SK-N-SH (cell line): ENCODE data around the gene OTC. TPM values are rescaled to one million over a fixed set of nuclear protein-coding genes. Genes with fewer than 3 reads are reported as not detected.

ENCODE experiments used
- CTCF ChIA-PET: fragments of 300-600, 350-600 bp; formaldehyde crosslinking; extraction: SDS; loops from one replicate; lab custom pipeline; 2021; lab: Yijun Ruan, JAX
- POLR2A ChIA-PET: fragments of 350-600 bp; sonication (Branson Sonifier 250); formaldehyde crosslinking; extraction: SDS; loops from one replicate; lab custom pipeline; 2020; ENCODE audit warnings: antibody characterized with exemption, inconsistent platforms; lab: Yijun Ruan, JAX
- DNase-seq: peaks from one replicate; pipeline ENCODE4 v3.0.0; 2012
- H2AFZ ChIP-seq: fragments of 200-600 bp; sonication (generic); 2 replicates; pipeline ENCODE4 v1.8.1; 2016; ENCODE audit warnings: antibody characterized with exemption, mild to moderate bottlenecking, low read depth
- H3F3A ChIP-seq: fragments of 200-600 bp; sonication (generic); replicated peaks from 2 replicates; pipeline ENCODE3; 2016; ENCODE audit warnings: antibody characterized with exemption, mild to moderate bottlenecking; ENCODE audit not compliant: insufficient read depth
- H3K27ac ChIP-seq, 2 experiments: fragments of 200-500 bp in 1 of 2; fragments of 200-600 bp in 1 of 2; sonication (Bioruptor generic) in 1 of 2; sonication (generic), shearing (Covaris generic) in 1 of 2; 2 replicates each; pipeline versions ENCODE4 v1.5.1 to v1.6.1; 2014 to 2016; ENCODE audit warnings: low read depth in 2 of 2, inconsistent platforms in 1 of 2, low read length in 1 of 2, mild to moderate bottlenecking in 1 of 2, mixed read lengths in 1 of 2
- H3K27me3 ChIP-seq: fragments of 200-600 bp; sonication (generic), shearing (Covaris generic); 2 replicates; pipeline ENCODE4 v1.6.1; 2016; ENCODE audit warnings: mixed run types; ENCODE audit not compliant: insufficient read depth
- H3K36me3 ChIP-seq, 2 experiments: fragments of 200-500 bp in 1 of 2; fragments of 200-600 bp in 1 of 2; sonication (Bioruptor generic) in 1 of 2; sonication (generic) in 1 of 2; replicated peaks in 1 of 2; 2 replicates each; pipeline versions ENCODE3 to v1.5.1; 2014 to 2016; ENCODE audit warnings: low read length in 1 of 2, mild to moderate bottlenecking in 1 of 2; ENCODE audit not compliant: insufficient read depth in 2 of 2, control insufficient read depth in 1 of 2
- H3K4me1 ChIP-seq, 2 experiments: fragments of 200-500 bp in 1 of 2; fragments of 200-600 bp in 1 of 2; sonication (Bioruptor generic) in 1 of 2; sonication (generic), shearing (Covaris generic) in 1 of 2; 2 replicates each; pipeline versions ENCODE4 v1.5.1 to v1.6.1; 2014 to 2016; ENCODE audit warnings: low read depth in 1 of 2, low read length in 1 of 2, mixed run types in 1 of 2; ENCODE audit not compliant: insufficient read depth in 2 of 2, control insufficient read depth in 1 of 2
- H3K4me2 ChIP-seq: fragments of 200-600 bp; sonication (generic), shearing (Covaris generic); 2 replicates; pipeline ENCODE4 v1.6.1; 2017; ENCODE audit warnings: mixed run types
- H3K4me3 ChIP-seq, 2 experiments: fragments of 200-500 bp in 1 of 2; fragments of 200-600 bp in 1 of 2; sonication (Bioruptor generic) in 1 of 2; sonication (generic), shearing (Covaris generic) in 1 of 2; 2 replicates each; pipeline versions ENCODE4 v1.5.1 to v1.8.1; 2014 to 2016; ENCODE audit warnings: low read depth in 2 of 2, inconsistent platforms in 1 of 2, low read length in 1 of 2, mild to moderate bottlenecking in 1 of 2, mixed read lengths in 1 of 2, moderate library complexity in 1 of 2
- H3K79me2 ChIP-seq: fragments of 200-600 bp; sonication (generic); 2 replicates; pipeline ENCODE4 v1.8.1; 2017; ENCODE audit warnings: mild to moderate bottlenecking; ENCODE audit not compliant: insufficient read depth
- H3K9ac ChIP-seq: fragments of 200-600 bp; sonication (generic); 2 replicates; pipeline ENCODE4 v1.6.1; 2017; ENCODE audit warnings: mixed run types
- H3K9me2 ChIP-seq: fragments of 200-600 bp; sonication (generic); 2 replicates; pipeline ENCODE4 v1.6.1; 2017; ENCODE audit warnings: mixed run types
- H3K9me3 ChIP-seq: fragments of 200-600 bp; sonication (generic); 2 replicates; pipeline ENCODE4 v1.6.1; 2017; ENCODE audit warnings: mixed run types, mild to moderate bottlenecking, moderate library complexity
- H4K20me1 ChIP-seq: fragments of 200-600 bp; sonication (generic); 2 replicates; pipeline ENCODE4 v1.6.1; 2017; ENCODE audit warnings: mild to moderate bottlenecking, mixed run types; ENCODE audit not compliant: insufficient read depth
- CHD2 ChIP-seq: fragments of 150-350 bp; IDR thresholded peaks from 2 replicates; pipeline ENCODE4 v1.6.1; 2018; ENCODE audit warnings: low read length; ENCODE audit not compliant: partially characterized antibody
- CTCF ChIP-seq: fragments of 200-600 bp; sonication (generic); IDR thresholded peaks from 2 replicates; pipeline ENCODE4 v1.6.1; 2017; ENCODE audit warnings: antibody characterized with exemption, mild to moderate bottlenecking, moderate library complexity
- EP300 ChIP-seq, 2 experiments: IDR thresholded peaks; 2 replicates each; pipeline versions ENCODE4 v1.4.0 to v1.6.1; 2012; ENCODE audit warnings: borderline replicate concordance in 1 of 2, low read depth in 1 of 2, low read length in 1 of 2
- FOXJ3 ChIP-seq: sonication (generic); formaldehyde crosslinking; IDR thresholded peaks from 2 replicates; pipeline ENCODE4 v1.5.1; 2020; ENCODE audit warnings: mild to moderate bottlenecking, missing genetic modification reagents
- GABPA ChIP-seq: IDR thresholded peaks from 2 replicates; pipeline ENCODE4 v1.4.0; 2012; ENCODE audit warnings: low read depth, mild to moderate bottlenecking
- GATA2 ChIP-seq: sonication (generic); formaldehyde crosslinking; IDR thresholded peaks from 2 replicates; pipeline ENCODE4 v1.5.0; 2020; ENCODE audit warnings: mild to moderate bottlenecking, missing genetic modification reagents
- MEF2A ChIP-seq: IDR thresholded peaks from 2 replicates; pipeline ENCODE4 v1.4.0; 2012; ENCODE audit warnings: low read depth, borderline replicate concordance
- MXI1 ChIP-seq: IDR thresholded peaks from 2 replicates; pipeline ENCODE4 v1.6.1; 2012; ENCODE audit warnings: mild to moderate bottlenecking, low read depth, low read length, improper control_type of control experiment
- NFIC ChIP-seq: IDR thresholded peaks from 2 replicates; pipeline ENCODE4 v1.4.0; 2012; ENCODE audit warnings: borderline replicate concordance
- NRF1 ChIP-seq: IDR thresholded peaks from 2 replicates; pipeline ENCODE4 v1.6.1; 2012; ENCODE audit warnings: low read depth, mild to moderate bottlenecking, low read length
- POLR2AphosphoS5 ChIP-seq: IDR thresholded peaks from 2 replicates; pipeline ENCODE4 v1.6.1; 2012; ENCODE audit warnings: low read depth, low read length
- RCOR1 ChIP-seq: fragments of 150-350 bp; IDR thresholded peaks from 2 replicates; pipeline ENCODE4 v1.6.1; 2017; ENCODE audit warnings: antibody characterized with exemption, low read length
- RXRA ChIP-seq: IDR thresholded peaks from 2 replicates; pipeline ENCODE4 v1.4.0; 2012; ENCODE audit warnings: low read depth, mild to moderate bottlenecking, borderline replicate concordance
- TAF1 ChIP-seq: IDR thresholded peaks from 2 replicates; pipeline ENCODE4 v1.6.1; 2012; ENCODE audit warnings: low read depth, mild to moderate bottlenecking, low read length, moderate library complexity, borderline replicate concordance
- TCF12 ChIP-seq: IDR thresholded peaks from 2 replicates; pipeline ENCODE4 v1.4.0; 2012
- TEAD4 ChIP-seq: IDR thresholded peaks from 2 replicates; pipeline ENCODE4 v1.4.0; 2012; ENCODE audit warnings: mild to moderate bottlenecking, borderline replicate concordance; ENCODE audit not compliant: insufficient read depth
- USF1 ChIP-seq: IDR thresholded peaks from 2 replicates; pipeline ENCODE4 v1.4.0; 2012; ENCODE audit warnings: low read depth, borderline replicate concordance
- USF2 ChIP-seq: fragments of 150-350 bp; IDR thresholded peaks from 2 replicates; pipeline ENCODE4 v1.6.1; 2017; ENCODE audit warnings: antibody characterized with exemption, low read length, low read depth, borderline replicate concordance
- ZBTB33 ChIP-seq: IDR thresholded peaks from 2 replicates; pipeline ENCODE4 v1.4.0; 2012; ENCODE audit warnings: low read depth, borderline replicate concordance
- WGBS: methylation state at CpG from one replicate; pipeline ENCODE4 v1.1.6; 2017; ENCODE audit warnings: low lambda C conversion rate; 5-methylcytosine and 5-hydroxymethylcytosine counted together
- polyA plus RNA-seq, 3 experiments: library from polyadenylated mRNA; depleted of rRNA; stranded (reverse); fragments of >200 nt; gene quantifications; 2 replicates each; pipeline ENCODE4 v1.2.3, GENCODE V29; 2012

OTC gene
- polyA plus RNA-seq, 1 of the 3 experiments (the other 2 are of a cell fraction) = not detected

- no peaks in the 10 kb centered on the region for H4K20me1 ChIP-seq
- H3K9me3 ChIP-seq = no peaks in the 10 kb centered on the region
- DNase-seq = no peak
- no peaks in the 10 kb centered on the region; the same call in 1 of the 2 replicates for H3K27me3 ChIP-seq
- H3F3A ChIP-seq = no peaks in the 10 kb centered on the region
- H2AFZ ChIP-seq = no peak overlapping the region
- H3K4me2 ChIP-seq = no peak overlapping the region
- no peaks in the 10 kb centered on the region for H3K4me1 ChIP-seq
- H3K9ac ChIP-seq = no peak overlapping the region
- H3K27ac ChIP-seq = no peak overlapping the region
- WGBS = 19% methylated on average over 4 of the region's 4 CpGs
- no peaks in the 10 kb centered on the region for H3K79me2 ChIP-seq
- no peak overlapping the region for H3K4me3 ChIP-seq
- TF ChIP-seq EP300 (IDR thresholded peaks at IDR 0.05; ENCODE audit: borderline replicate concordance in 1 of 2, low read depth in 1 of 2, low read length in 1 of 2) = no peak
- TF ChIP-seq USF2 = no peak
- TF ChIP-seq TAF1 = no peak
- no peak for TF ChIP-seq MXI1
- no peak for TF ChIP-seq FOXJ3 (CRISPR knock-in tag)
- TF ChIP-seq POLR2AphosphoS5 = no peak
- TF ChIP-seq GABPA = no peak
- no peak for TF ChIP-seq NRF1
- no peak for TF ChIP-seq RXRA
- no peak for TF ChIP-seq CHD2
- TF ChIP-seq ZBTB33 = no peak
- TF ChIP-seq USF1 = no peak
- no peak for TF ChIP-seq NFIC
- TF ChIP-seq TCF12 = no peak
- TF ChIP-seq RCOR1 = no peak
- TF ChIP-seq GATA2 (CRISPR knock-in tag) = no peak
- no peak for TF ChIP-seq MEF2A
- TF ChIP-seq CTCF = no peak
- TF ChIP-seq TEAD4 = no peak
- H3K9me2 ChIP-seq = no peaks in the 10 kb centered on the region
- H3K36me3 ChIP-seq = no peaks in the 10 kb centered on the region
- ChIA-PET CTCF (interaction anchor here (1.3 kb wide), 1 partner anchor 10 kb away, joined by 3 read pairs; no protein-coding TSS in a partner anchor), POLR2A (no interaction called here)
These were observed 5.6 kb downstream of the OTC start for GRCh38 chrX:38357747-38358673.
